Osteocyte (in vitro differentiated cells): ENCODE results near the gene RGP1. TPM values are rescaled to one million over a fixed set of nuclear protein-coding genes. Genes with fewer than 3 reads are reported as not detected.

ENCODE experiments used
- DNase-seq: peaks from one replicate; pipeline ENCODE4 v3.0.0; 2021; ENCODE audit warnings: mixed read lengths; ENCODE audit not compliant: unreplicated experiment; ENCODE audit errors: extremely low spot score
- H3K27ac Mint-ChIP-seq: one replicate; pipeline ENCODE4 v1.8.0; 2021; ENCODE audit warnings: mild to moderate bottlenecking, mixed read lengths; ENCODE audit not compliant: unreplicated experiment
- H3K27me3 Mint-ChIP-seq: one replicate; pipeline ENCODE4 v1.8.0; 2021; ENCODE audit warnings: mixed read lengths; ENCODE audit not compliant: unreplicated experiment
- H3K36me3 Mint-ChIP-seq: one replicate; pipeline ENCODE4 v1.8.0; 2021; ENCODE audit warnings: mixed read lengths; ENCODE audit not compliant: unreplicated experiment
- H3K4me1 Mint-ChIP-seq: one replicate; pipeline ENCODE4 v1.8.0; 2021; ENCODE audit warnings: mixed read lengths; ENCODE audit not compliant: unreplicated experiment
- H3K4me3 Mint-ChIP-seq: one replicate; pipeline ENCODE4 v1.8.0; 2021; ENCODE audit warnings: mild to moderate bottlenecking, moderate library complexity, mixed read lengths; ENCODE audit not compliant: unreplicated experiment
- H3K9me3 Mint-ChIP-seq: one replicate; pipeline ENCODE4 v1.8.0; 2021; ENCODE audit warnings: mixed read lengths; ENCODE audit not compliant: unreplicated experiment
- total RNA-seq: library from RNA; stranded (reverse); gene quantifications from 2 replicates; pipeline ENCODE4 v1.2.1, GENCODE V29; 2021
- TF ChIP-seq, protein P1 (sequence below): fragments of 200-600 bp; sonication (generic); IDR thresholded peaks from 2 replicates; pipeline ENCODE4 v1.5.0; 2021; ENCODE audit warnings: antibody characterized with exemption, mild to moderate bottlenecking, moderate library complexity

The RGP1 gene
- total RNA-seq, 1 donor from 2014 or later = 35.9 TPM

DNA sequence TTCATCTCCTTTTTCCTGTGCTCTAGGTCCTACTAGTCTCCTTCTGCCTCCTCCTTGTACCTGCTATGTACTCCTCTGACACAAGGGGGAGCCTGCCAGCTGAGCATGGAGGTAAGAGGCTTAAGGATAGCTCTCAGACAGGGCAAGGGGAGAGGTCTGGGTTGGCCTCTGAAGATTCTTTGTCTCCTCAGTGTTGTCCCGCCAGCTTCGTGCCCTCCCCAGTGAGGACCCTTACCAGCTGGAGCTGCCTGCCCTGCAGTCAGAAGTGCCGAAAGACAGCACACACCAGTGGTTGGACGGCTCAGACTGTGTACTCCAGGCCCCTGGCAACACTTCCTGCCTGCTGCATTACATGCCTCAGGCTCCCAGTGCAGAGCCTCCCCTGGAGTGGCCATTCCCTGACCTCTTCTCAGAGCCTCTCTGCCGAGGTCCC is 12.9 kb upstream of the RGP1 start:
- Mint-ChIP-seq H3K27me3 (no peaks in the 10 kb centered on the region), H3K4me1 (peaks cover 34% of the 10 kb centered on the region), H3K4me3 (no peak overlapping the region), H3K9me3 (no peaks in the 10 kb centered on the region), H3K27ac (peak overlapping the region; percentile 80), H3K36me3 (peaks cover 36% of the 10 kb centered on the region)
- TF ChIP-seq, protein P1, sequence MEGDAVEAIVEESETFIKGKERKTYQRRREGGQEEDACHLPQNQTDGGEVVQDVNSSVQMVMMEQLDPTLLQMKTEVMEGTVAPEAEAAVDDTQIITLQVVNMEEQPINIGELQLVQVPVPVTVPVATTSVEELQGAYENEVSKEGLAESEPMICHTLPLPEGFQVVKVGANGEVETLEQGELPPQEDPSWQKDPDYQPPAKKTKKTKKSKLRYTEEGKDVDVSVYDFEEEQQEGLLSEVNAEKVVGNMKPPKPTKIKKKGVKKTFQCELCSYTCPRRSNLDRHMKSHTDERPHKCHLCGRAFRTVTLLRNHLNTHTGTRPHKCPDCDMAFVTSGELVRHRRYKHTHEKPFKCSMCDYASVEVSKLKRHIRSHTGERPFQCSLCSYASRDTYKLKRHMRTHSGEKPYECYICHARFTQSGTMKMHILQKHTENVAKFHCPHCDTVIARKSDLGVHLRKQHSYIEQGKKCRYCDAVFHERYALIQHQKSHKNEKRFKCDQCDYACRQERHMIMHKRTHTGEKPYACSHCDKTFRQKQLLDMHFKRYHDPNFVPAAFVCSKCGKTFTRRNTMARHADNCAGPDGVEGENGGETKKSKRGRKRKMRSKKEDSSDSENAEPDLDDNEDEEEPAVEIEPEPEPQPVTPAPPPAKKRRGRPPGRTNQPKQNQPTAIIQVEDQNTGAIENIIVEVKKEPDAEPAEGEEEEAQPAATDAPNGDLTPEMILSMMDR = peak; percentile 83
- no peak for DNase-seq

DNA sequence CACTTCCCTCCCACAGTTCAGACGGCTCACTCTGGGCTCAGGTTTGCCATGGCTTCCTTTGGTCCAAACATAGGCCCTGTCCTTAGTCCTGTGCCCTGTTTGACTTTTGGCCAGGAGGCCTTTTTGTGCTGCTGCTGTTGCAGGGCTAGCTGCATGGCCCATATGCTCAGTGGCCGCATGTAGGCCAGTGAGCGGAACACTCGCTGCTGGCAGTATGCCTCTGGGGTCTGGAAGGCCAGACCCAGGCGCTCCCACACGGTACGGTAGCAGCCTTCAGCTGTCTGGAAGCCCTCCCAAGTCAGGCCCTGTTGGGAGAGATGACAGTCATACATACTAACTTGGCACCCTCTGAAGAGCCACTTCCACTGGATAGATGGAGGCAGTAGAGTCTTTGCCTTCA is 11.9 kb upstream of the RGP1 start:
- Mint-ChIP-seq H3K36me3 (peaks cover 40% of the 10 kb centered on the region), H3K4me1 (peaks cover 29% of the 10 kb centered on the region), H3K4me3 (no peak overlapping the region), H3K27ac (peak overlapping the region; percentile 5), H3K9me3 (no peaks in the 10 kb centered on the region), H3K27me3 (no peaks in the 10 kb centered on the region)
- TF ChIP-seq, protein P1 = no peak
- no peak for DNase-seq

DNA sequence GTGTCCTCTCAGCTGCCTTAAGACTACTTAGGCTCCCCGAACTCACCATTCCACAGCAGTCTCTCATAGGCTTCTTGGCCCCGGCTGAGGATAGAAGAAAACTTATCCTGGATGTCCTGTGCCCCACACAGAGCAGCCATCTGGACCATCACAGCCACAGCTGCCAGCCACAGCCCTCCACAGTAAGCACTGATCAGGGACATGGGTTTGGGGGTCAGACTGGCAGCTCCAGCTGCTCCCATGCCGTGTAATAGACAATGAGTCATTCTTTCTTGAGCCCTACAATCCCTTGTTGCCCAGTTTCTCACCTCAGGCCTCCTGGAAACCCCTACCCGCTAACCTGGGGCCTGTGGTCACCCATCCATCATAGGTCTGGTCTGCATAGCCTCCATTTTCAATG is 10.9 kb upstream of the RGP1 start:
- Mint-ChIP-seq H3K27ac (peak overlapping the region; percentile 38), H3K4me1 (peaks cover 25% of the 10 kb centered on the region), H3K9me3 (no peaks in the 10 kb centered on the region), H3K4me3 (no peak overlapping the region), H3K27me3 (no peaks in the 10 kb centered on the region), H3K36me3 (peaks cover 47% of the 10 kb centered on the region)
- DNase-seq = no peak
- TF ChIP-seq, protein P1 = no peak

DNA sequence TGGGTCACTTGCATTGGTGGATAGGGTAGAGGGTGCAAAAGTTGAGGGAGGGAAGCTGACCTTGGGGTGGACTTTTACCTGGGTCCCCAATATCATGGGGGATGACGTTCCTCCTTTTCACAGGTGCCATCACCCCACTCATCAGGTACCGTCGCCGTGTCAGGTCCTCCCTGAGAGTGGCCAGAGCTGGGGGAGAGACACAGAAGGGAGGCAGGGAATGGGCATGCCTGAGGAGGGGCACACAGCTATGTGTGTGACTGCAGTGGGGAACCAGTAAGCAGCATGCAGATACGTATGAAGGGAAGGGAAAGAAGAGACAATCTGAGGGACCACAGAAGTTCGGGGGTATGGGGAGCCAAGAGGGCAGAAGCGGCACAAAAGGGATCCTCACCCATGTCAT is 10.2 kb upstream of the RGP1 start:
- Mint-ChIP-seq H3K27me3 (no peaks in the 10 kb centered on the region), H3K36me3 (peaks cover 55% of the 10 kb centered on the region), H3K27ac (no peak overlapping the region), H3K4me3 (no peak overlapping the region), H3K4me1 (peaks cover 18% of the 10 kb centered on the region), H3K9me3 (no peaks in the 10 kb centered on the region)
- DNase-seq = no peak
- TF ChIP-seq, protein P1 = no peak

DNA sequence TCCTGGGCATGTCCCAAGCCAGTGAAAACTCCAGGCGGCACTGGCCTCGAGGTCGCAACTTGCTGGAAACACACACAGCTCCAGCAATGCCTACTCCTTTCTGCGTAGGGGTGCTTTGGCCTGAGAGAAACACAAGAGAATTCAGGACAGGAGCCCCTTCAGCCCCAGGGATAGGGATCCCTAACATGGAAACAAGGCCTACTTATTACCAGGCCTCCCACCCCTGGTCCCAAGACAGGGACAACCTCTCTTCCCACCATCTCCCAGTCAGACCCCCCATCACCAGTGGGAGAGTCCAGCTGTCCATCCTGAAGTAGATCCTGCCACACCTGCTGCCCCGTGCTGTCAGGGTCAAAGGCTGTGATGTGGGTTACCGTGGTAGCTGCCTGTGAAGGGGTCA is 8.8 kb upstream of the RGP1 start:
- H3K9me3 Mint-ChIP-seq = no peaks in the 10 kb centered on the region
- TF ChIP-seq, protein P1 = no peak
- no peak for DNase-seq
- H3K27me3 Mint-ChIP-seq = no peaks in the 10 kb centered on the region
- no peak overlapping the region for H3K27ac Mint-ChIP-seq
- H3K4me1 Mint-ChIP-seq = peaks cover 13% of the 10 kb centered on the region
- H3K36me3 Mint-ChIP-seq = peaks cover 56% of the 10 kb centered on the region
- H3K4me3 Mint-ChIP-seq = no peak overlapping the region
